ENCODE results near the gene HGFAC. TPM values are rescaled to one million over a fixed set of nuclear protein-coding genes. Genes with fewer than 3 reads are reported as not detected.

HGFAC gene
- total RNA-seq, 1 experiment from 2014 or later, result 0.10 TPM

DNA sequence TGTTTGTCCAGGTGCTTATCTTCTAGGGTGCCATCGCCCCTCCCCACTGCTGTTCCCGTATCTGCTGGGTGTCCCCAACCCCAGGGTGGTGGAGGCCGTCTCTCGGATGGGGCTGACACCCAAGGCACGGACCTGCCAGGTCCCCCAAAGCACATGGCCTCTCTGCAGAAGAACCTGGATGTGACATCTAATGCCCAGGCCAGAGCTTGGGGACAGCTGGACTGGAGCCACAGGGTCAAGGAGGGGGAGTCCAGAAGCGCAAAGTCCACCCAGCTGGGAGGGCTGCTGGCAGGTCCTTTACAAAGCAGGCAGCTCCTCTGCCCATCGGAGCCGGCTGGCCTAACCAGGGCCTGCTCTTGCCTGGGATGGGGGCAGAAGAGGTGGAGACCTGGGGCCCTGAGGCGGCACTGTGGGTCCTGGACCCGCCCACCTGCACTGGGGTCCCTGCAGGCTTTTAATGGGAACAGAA lies 20.6 kb downstream of the HGFAC start:
- no peak for DNase-seq (ENCODE audit: low spot score)

DNA sequence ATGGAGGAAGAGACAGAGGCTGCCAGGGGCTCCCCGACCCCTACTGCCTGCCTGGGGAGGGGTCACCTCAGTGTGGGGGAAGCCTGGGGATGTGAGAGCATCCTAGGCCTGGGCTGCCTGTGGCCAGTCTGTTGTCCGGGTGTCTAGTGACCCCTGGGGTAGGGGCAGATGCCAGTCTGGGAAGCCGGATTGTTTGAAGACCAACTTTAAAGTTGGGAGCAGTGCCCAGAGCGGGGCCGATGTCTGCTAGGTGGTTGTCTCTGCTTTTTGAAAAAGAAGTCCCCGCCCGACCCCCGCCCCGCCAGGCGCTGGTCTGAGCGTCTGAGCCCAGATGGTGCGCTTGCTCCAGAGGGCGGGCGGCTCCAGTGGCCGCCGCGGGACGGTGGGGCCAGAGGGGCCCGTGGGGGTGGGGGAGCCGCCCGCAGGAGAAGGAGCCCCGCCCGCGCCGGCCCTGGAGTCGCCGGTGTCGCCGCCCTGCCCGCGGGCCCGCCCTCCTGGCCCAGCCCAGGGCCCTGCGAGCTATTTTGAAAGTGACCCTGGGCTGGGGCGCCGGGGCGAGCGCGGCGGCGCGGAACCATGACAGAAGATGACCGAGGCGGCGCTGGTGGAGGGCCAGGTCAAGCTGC lies 21.1 kb downstream of the HGFAC start, which contains the start of gene DOK7:
TSS of gene DOK7 (plus strand) at position 517 of the 626 bp plus-strand sequence. CDS start at position 587, 70 bp downstream.
- no peak for DNase-seq (ENCODE audit: low spot score)

DNA sequence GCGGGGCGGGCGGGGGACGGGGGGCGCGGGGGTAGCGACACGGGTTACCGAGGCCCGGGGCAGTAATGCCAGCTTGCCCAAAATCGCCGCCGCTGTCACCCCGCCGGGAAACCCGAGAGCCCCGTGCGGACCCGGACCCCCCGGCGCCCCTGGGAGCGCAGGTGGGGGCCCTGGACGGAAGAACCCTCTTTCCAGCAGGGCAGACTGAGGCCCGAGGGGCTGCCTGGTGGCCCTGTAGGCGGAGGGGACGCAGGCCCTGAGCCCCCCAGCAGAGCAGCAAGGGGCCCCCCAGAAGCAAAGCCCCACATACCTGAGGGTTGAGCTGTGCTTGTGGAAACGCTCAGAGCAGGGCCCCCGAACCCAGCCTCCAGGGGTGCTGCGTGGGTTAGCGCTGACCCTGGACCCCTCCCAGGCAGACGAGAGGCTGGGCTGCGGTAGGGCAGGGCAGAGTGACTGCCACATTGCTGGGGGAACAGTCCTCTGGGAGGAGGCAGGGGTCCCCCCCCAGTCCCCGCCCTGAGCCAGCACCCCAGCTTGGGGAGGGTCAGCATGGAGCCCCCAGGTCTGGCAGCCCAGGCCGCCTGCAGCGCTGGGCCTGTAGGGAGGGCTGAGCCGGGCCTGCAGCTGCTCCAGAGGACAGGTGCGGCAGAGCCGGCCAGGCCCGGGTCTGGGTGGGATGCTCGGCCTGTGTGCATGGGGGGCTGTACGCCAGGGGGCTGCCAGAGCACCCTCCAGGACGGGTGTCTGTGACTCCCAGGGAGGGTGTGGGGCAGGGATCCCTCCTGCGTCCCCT lies 22.0 kb downstream of the HGFAC start:
- DNase-seq (ENCODE audit: low spot score), result no peak

DNA sequence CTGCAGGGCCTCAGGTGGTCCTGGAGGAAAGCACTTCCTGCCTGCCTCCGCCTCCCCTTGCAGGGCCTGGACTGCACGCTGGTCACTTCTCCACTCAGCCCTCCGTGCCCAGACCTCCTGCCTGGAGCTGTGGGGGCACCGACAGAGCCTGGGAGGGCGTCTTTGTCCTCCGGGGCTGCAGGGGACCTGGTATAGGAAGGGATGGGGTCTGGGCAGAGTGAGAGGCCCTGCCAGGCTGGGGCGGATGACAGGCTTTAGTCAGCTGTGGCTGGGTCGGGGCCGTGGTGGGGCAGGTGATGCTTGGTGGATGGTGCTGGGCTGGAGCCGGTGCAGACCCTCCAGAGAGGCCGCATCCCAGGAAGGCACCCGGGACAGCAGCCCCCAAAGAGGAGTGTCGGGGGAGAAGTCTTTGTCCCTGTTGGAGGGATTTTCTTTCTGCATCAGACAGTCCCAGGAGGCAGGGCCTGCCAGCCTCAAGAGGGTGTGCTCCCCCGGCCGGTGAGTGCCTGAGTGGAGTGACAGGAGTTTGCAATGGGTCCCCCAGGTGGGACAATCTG lies 22.7 kb downstream of the HGFAC start:
- DNase-seq (ENCODE audit: low spot score), result no peak

DNA sequence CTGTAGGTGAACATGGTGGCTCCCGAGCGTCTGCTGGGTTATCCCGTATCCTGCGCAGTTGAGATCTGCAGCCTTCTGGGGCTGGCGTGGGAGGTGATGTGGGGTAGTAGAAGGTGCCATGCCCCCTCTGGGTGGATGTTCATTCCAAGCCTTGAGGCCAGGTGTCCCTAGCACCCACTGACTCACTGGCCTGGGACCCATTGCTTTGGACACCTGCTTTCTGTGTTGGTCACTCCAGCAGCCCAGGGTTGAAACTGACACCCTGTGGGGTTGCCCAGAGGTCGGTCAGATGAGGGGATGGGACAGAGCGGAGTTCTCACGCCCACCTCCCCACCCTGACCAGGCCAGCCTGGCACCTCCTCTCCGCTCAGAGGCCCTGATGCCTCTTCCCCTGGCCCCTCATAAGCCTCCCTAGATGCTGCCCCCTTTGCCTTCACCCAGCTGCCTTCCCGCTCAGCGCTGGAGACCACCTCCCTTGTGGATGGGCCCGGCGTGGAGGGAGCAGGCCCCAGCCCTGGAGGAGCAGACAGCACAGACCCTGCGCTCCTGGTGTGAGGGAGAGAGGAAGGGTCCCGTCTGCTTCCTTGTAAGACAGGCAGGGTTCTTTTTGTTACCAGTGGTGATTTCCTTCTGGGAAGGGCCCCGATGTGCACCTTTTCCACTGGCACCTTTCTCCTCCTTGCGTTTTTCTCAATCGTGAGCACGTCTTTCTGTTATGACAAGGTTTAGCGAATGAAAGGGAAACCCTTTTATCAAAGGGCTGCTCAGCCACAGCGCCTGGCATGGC lies 23.3 kb downstream of the HGFAC start:
- no peak for DNase-seq (ENCODE audit: low spot score)

DNA sequence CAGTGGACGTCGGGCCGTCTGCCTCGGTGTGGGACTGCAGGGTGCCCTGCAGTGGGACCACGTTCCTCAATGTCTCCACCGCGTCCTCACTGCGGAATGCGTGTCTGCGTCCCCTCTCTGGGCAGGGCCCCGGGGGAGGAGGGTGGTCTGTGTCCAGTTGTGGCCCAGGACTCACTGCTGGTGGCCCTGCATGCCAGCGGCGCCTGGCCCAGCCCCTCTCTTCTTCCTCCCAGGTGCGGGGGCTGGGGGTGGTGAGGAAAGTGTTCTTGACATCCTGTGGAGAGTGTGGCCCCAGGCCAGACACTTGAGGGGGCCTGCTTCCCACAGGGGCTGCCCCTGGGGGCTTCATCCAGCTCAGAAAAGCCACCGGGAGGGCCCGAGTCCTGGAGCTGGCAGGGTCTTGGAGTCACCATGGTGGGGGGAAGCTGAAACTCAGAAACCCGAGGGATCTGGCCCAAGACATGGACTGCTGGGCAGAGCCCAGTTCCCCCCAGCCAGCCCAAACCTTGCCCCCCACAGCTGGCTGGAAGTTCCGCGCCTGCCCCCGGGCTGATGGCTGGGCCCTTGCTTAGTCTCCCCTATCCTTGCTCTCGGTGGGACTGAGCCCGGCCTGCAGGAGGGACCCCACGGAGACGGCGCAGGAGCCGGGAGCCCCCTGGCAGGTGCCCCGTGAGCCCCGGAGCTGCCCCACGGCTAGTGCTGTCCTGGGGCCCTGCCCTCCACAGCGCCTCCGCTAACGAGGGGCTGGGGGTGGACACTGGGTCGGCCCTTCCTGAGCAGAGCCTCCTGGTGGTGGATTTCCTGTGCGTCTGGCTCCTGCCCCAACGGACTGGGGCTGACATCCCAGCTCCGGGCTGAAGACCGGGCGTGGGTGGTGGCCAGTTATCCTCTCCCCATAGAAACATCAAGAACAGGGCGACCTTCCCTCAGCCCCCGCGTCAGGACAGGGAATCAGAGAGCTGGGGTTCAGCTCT lies 24.2 kb downstream of the HGFAC start:
- no peak for DNase-seq (ENCODE audit: low spot score)

DNA sequence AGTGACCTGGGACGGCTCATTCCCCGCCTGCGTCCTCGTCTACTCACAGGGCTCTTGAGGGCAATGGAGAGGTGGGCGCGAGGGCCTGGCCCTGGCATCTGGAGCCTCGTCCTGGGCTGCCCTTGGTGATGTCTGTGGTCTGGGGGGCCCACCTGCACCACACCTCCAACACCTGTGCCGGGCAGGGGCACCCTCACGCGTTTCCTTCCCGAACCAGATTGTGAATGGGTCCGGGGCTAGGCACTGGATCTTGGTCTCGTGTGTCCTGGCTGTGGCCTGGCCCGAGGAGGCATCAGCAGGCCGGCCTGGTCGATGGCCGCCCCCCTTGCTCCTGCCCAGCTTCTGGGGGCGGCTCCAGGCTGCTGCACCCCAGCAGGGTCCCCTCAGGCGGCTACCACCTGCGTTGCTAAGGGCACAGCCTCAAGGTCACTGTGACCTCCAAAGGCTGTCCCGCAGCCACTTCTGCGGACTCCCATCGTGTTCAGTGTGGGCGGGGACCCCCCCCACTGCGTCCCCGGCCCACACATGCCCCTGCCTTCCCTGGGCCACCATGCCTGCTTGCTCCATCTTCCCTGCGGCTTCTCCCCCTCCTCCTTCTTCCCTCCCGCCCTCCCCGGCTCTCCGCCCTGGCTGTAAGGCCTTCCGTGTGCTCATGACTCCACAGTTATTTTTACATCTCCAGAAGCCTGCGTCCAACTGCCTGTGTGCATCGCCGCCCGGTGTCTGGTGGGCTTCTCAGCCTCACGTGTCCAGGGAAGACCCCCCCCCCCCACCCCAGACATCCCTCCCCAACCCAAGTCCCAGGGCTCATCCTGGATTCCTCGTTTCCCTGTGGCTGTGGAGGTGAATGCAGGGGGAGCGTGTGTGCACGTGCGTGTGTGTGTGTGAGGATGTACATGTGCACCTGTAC lies 25.2 kb downstream of the HGFAC start:
- DNase-seq (ENCODE audit: low spot score), result no peak

DNA sequence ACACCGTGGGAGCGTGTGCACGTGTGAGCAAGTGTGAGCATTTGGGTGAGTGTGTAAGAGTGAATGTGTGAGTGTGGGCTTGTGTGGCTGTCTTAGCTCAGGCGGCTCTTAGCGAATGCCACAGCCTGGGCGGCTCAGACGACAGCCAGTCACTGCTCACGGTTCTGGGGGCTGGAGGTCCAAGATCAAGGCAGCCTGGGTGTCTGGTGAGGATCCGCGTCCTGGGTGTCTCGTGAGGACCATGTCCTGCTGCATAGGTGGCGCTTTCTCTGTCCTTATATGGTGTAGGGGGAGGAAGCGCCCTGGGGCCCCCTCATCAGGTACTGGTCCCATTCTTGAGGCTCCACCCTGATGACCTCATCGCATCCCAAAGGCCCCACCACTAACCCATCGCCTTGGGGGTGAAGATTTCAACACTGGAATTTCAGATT lies 25.8 kb downstream of the HGFAC start:
- no peak for DNase-seq (ENCODE audit: low spot score)

DNA sequence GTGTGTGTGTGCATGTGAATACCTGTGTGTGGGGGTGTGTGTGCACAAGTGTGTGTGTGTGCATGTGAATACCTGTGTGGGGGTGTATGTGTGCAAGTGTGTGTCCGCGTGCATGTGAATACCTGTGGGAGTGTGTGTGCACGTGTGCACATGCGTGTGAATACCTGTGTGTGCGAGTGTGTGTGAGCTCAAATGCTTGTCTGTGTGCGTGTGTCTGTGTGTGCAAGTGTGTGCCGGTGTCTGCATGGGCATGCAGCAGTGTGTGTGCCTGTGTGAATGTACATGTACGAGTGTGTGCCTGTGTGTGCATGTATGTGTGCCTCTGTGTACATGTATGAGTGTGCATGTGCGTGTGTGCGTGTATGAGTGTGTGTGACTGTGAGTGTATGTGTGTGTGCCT lies 26.4 kb downstream of the HGFAC start:
- no peak for DNase-seq (ENCODE audit: low spot score)

DNA sequence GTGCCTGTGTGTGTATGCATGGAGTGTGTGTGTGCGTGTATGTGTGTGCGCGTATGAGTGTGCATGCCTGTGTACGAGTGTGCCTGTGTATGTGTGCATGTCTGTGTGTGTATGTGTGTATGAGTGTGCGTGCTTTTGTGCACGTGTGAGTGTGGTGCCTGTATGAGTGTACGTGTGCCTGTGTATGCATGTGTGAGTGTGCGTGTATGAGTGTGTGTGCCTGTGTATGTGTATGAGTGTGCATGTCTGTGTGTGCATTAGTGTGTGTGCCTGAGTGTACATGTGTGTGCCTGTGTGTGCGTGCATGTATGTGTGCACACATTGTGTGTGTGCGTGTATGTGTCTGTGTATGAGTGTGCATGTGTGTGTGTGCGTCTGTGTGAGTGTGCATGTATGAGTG lies 27.0 kb downstream of the HGFAC start:
- DNase-seq (ENCODE audit: low spot score), result no peak

DNA sequence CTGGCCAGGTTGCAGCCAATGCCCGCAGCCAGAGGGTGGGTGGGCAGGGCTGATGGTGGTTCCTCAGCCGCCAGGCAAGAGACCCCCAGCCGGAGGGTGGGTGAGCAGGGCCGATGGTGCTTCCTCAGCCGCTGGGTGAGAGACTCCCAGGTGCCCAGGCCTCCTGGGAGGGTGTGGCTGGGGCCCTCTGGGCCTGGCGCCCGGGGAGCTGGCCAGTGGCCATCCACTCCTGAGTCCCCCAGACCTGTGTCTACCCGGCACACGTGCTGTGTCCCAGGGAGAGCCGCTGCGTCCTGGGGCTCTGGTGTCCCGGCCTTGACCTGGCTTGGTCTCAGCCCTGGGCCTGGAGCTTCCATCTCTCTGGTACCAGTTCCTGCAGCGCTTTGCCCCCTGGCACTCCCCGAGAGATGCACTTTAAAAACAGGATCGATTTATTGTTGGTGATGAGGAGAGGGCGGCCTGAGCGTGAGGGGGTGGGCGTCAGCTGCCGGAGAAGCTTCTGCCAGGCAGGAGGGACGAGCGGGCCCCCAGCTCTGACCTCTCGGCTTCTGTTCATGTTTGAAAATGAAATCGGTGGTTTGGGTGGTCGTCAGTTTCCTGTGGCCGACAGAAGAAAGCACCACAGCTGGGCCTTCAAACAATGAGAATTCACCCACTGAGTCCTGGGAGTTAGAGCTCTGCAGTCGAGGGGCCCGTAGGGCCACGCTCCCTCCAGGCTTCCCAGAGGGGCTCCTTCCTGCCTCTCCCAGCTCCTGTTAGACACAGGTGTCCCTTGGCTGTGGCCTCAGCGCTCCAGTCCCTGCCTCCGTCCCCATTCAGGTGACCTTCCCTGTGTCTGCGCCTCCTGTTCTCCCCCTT lies 27.8 kb downstream of the HGFAC start:
- no peak for DNase-seq (ENCODE audit: low spot score)

DNA sequence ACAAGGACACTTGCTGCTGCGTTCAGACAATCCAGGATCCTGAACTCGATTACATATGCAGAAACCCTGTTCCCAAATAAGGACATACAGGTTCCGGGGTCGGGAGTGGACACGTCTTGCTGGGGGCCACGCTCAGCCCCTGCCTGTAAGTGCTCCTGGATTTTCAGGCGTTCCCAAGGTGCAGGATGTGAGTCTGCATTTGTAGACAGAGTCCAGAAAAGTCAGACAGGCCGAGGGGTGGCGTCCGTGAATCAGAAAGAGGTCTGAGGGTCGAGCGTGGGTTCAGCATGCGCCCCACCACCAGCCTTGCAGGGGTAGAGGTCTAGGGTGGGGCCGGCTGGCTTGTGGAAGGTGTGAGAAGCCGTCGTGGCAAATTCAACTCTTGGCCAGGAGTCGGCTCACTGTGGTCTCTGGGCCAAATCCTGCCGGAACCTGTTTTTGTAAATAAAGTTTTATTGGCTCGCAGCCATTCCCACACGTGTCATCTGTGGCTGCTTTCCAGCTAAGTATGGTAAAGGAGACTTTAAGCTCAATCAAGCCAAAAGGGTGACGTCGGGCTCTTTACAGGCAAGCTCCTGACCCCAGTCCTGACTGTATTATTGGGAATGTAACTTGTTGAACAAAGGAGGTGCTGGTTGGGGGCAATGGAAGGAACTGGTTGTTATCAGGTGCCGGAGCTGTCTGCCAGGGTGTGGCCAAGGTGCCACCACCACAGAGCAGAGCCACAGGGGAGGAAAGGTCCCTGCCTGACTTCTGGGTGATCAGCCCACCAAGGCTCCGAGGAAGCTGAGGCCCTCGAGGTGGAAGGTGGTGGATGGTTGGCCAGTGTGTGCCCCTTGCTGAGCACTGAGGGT lies 28.7 kb downstream of the HGFAC start:
- peak; percentile 45 for DNase-seq (ENCODE audit: low spot score)

DNA sequence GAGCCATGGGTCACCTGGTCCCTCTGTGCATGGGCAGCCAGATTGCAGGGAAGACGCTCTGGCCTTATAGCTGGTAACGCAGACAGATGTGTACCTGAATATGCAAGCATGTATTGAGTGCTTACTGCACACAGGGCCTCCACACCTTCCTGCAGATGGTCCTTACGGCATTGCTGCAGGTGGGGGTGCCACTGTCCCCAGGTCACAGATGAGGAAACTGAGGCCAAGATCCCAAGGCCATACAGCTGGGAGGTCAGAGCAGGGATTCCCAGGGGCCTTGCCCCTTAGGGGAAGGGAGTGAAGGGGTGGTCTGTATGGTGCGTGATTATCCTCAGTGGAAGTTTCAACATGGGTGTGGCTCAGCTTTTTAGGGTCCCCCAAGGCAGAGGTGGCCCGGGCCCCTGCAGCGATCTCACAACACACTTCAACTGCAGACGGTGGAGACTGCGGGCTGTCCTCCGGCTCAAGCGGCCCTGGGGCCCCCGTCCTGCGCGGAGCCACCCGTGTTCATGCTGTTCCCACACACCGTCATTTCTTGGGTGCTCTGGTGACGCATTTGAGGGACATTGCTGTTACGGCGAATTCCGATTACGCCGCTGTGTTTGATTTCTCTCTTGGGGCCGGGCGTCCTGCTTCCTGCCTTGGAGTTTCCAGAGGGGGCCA lies 29.5 kb downstream of the HGFAC start:
- no peak for DNase-seq (ENCODE audit: low spot score)

DNA sequence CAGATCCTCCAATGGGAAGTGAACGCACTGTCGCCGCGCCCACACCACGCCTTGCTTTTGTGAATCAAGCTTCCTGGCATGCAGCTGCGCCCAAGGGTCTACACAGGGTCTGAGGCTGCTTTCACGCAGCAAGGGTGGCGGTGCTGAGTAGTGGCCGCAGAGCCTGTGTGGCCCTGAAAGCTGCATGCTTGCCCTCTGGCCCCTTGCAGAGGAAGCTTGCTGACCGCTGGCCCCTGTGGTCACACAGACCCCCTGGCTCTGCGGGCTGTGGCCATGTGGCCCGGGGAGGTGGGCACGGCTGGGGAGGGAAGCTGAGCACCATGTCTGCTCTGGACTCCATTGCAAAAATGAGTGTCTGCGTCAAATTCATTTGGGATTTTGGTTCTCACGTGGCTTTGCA lies 30.1 kb downstream of the HGFAC start:
- DNase-seq (ENCODE audit: low spot score), result no peak

DNA sequence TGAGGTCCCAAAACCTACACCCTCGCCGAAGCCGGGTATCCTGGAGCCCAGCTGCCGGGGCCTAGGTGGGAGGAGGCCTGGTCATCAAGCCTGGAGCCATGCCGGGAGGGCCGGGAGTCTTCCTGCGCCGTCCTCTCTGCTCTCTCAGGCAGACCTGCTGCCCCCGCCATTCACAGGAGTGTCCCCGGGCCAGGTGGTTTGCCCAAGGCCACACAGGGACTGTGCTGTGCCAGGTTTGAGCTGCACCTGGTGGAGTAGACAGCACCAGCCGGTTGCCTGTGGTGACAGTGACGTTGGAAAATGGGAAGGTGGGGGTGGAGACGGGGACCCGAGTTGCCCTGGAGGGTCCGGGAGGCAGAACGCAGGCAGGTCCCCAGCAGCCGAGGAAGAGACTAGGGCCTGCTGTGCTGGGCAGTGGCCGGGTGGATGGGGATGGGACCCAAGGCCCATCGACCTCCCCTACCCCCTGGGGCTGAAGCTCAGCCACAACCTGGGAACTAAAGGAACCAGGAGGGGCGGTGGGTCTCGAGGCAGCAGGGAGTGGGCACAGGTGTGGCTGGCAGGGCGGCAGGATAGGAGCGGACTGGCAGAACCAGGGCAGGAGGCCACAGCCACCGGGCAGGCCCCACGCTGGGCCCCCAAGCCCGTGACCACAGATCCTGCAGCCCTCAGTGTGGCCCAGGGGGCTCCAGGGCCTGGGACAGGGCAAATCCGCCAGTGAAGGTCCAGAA lies 30.8 kb downstream of the HGFAC start:
- no peak for DNase-seq (ENCODE audit: low spot score)

DNA sequence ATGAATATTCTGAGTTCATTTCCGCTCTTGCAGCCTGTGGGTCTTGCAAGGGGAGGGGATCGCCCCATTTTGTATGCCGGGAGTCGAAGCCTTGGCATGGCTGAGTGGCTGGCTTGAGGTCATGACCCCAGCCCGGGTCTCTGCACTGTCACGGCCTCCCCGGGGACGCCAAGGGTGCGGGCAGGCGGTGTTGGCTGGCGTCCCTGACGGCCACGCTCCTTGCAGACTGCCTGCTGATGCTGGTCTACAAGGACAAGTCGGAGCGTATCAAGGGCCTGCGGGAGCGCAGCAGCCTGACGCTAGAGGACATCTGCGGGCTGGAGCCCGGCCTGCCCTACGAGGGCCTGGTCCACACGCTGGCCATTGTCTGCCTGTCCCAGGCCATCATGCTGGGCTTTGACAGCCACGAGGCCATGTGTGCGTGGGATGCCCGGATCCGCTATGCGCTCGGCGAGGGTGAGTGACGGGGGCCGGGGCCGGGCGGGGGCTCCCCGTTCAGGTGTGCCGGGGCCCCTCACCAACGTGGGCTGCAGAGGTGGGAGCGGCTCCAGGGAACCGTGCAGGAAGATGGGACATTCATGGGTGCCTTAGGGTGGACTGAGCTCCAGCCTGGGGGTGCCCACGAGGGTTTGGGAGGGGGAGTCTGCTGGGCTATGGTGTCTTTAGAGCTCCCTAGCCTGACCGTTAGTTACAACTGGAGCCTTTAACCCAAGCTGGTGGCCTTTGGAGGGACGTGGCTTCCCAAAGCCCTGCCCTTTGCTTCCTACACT lies 31.6 kb downstream of the HGFAC start:
- DNase-seq (ENCODE audit: low spot score), result no peak

Measured in H4 (cell line).